ENCODE measurements around the gene BAIAP2. TPM values are rescaled to one million over a fixed set of nuclear protein-coding genes. Genes with fewer than 3 reads are reported as not detected.

The BAIAP2 gene
- total RNA-seq, 1 donor: 27.5 TPM

GRCh38 chr17:81030741-81031565 is 4.0 kb upstream of the BAIAP2 start:
- DNase-seq (ENCODE audit: low read depth): no peak
- no peak overlapping the region for H3K4me3 ChIP-seq (ENCODE audit: low read depth, low read length)
- no peak for TF ChIP-seq CTCF (IDR thresholded peaks at IDR 0.05; ENCODE audit: insufficient read depth, low read length)

GRCh38 chr17:81031566-81032550 is 3.1 kb upstream of the BAIAP2 start:
- H3K4me3 ChIP-seq (ENCODE audit: low read depth, low read length): no peak overlapping the region
- DNase-seq (ENCODE audit: low read depth): no peak
- no peak for TF ChIP-seq CTCF (IDR thresholded peaks at IDR 0.05; ENCODE audit: insufficient read depth, low read length)

- DNase-seq (ENCODE audit: low read depth): no peak
- no peak overlapping the region for H3K4me3 ChIP-seq (ENCODE audit: low read depth, low read length)
- TF ChIP-seq CTCF (IDR thresholded peaks at IDR 0.05; ENCODE audit: insufficient read depth, low read length): no peak
These were observed 2.1 kb upstream of the BAIAP2 start for GRCh38 chr17:81032641-81033480.

- no peak for TF ChIP-seq CTCF (IDR thresholded peaks at IDR 0.05; ENCODE audit: insufficient read depth, low read length)
- H3K4me3 ChIP-seq (ENCODE audit: low read depth, low read length): peak overlapping the region; percentile 78
- no peak for DNase-seq (ENCODE audit: low read depth)
These were observed 1.3 kb upstream of the BAIAP2 start for GRCh38 chr17:81033535-81034167.

- TF ChIP-seq CTCF (IDR thresholded peaks at IDR 0.05; ENCODE audit: insufficient read depth, low read length): no peak
- DNase-seq (ENCODE audit: low read depth): no peak
- H3K4me3 ChIP-seq (ENCODE audit: low read depth, low read length): peak overlapping the region; percentile 78
These were observed 678 bp upstream of the BAIAP2 start for GRCh38 chr17:81034168-81034777.

Measured in fibroblast of the aortic adventitia (primary cell).